Ammon's horn (tissue), 1 donor: ENCODE data around the gene HOXD8.

Experiments
- DNase-seq: peaks from one replicate; pipeline ENCODE4 v3.0.0-alpha.2; 2016; ENCODE audit warnings: low spot score

The HOXD8 gene

GRCh38 chr2:176160986-176161824, 31.7 kb downstream of the HOXD8 start:
- no peak for DNase-seq

GRCh38 chr2:176161825-176162626, 32.5 kb downstream of the HOXD8 start:
- DNase-seq = no peak

- no peak for DNase-seq
These were observed 33.6 kb downstream of the HOXD8 start for GRCh38 chr2:176162911-176163671.

- no peak for DNase-seq
These were observed 34.2 kb downstream of the HOXD8 start for GRCh38 chr2:176163672-176164056.

GRCh38 chr2:176164201-176164600, 34.7 kb downstream of the HOXD8 start:
- DNase-seq = no peak

- no peak for DNase-seq
These were observed 35.3 kb downstream of the HOXD8 start for GRCh38 chr2:176164611-176165369.

GRCh38 chr2:176165370-176166050, 36.0 kb downstream of the HOXD8 start:
- no peak for DNase-seq

- DNase-seq = no peak
These were observed 36.8 kb downstream of the HOXD8 start for GRCh38 chr2:176166272-176166671.

- no peak for DNase-seq
These were observed 37.9 kb downstream of the HOXD8 start for GRCh38 chr2:176167398-176167797.

- no peak for DNase-seq
These were observed 39.7 kb downstream of the HOXD8 start for GRCh38 chr2:176169181-176169580.

- DNase-seq = no peak
These were observed 40.2 kb downstream of the HOXD8 start for GRCh38 chr2:176169711-176170110.

GRCh38 chr2:176170602-176171305, 41.2 kb downstream of the HOXD8 start:
- no peak for DNase-seq

- DNase-seq = no peak
These were observed 42.0 kb downstream of the HOXD8 start for GRCh38 chr2:176171351-176172006.

GRCh38 chr2:176172007-176172894, 42.7 kb downstream of the HOXD8 start:
- DNase-seq = no peak

- no peak for DNase-seq
These were observed 43.5 kb downstream of the HOXD8 start for GRCh38 chr2:176172895-176173566.

- no peak for DNase-seq
These were observed 44.3 kb downstream of the HOXD8 start for GRCh38 chr2:176173567-176174381.

GRCh38 chr2:176174382-176174823, 44.9 kb downstream of the HOXD8 start:
- DNase-seq = no peak
